WTC11 (cell line): Measurements from ENCODE around the gene CABLES1.

Source experiments
- HMGXB4 ChIP-seq: sonication (generic); formaldehyde crosslinking; IDR thresholded peaks from 2 replicates; pipeline ENCODE4 v1.8.1; 2023; ENCODE audit warnings: mild to moderate bottlenecking, moderate library complexity, missing genetic modification reagents
- KAT7 ChIP-seq: sonication (generic); formaldehyde crosslinking; IDR thresholded peaks from 2 replicates; pipeline ENCODE4 v1.8.1; 2023; ENCODE audit warnings: missing genetic modification reagents, mild to moderate bottlenecking, borderline replicate concordance
- NR2C2 ChIP-seq: sonication (generic); formaldehyde crosslinking; IDR thresholded peaks from 2 replicates; pipeline ENCODE4 v1.8.0; 2022; ENCODE audit warnings: mild to moderate bottlenecking, missing genetic modification reagents

GRCh38 chr18:23154823-23155500, 19.7 kb downstream of the CABLES1 start:
- TF ChIP-seq HMGXB4 (no peak), KAT7 (no peak), NR2C2 (CRISPR knock-in tag) (no peak)
